Measurements from ENCODE around the gene COX6A1.

The COX6A1 gene

DNA sequence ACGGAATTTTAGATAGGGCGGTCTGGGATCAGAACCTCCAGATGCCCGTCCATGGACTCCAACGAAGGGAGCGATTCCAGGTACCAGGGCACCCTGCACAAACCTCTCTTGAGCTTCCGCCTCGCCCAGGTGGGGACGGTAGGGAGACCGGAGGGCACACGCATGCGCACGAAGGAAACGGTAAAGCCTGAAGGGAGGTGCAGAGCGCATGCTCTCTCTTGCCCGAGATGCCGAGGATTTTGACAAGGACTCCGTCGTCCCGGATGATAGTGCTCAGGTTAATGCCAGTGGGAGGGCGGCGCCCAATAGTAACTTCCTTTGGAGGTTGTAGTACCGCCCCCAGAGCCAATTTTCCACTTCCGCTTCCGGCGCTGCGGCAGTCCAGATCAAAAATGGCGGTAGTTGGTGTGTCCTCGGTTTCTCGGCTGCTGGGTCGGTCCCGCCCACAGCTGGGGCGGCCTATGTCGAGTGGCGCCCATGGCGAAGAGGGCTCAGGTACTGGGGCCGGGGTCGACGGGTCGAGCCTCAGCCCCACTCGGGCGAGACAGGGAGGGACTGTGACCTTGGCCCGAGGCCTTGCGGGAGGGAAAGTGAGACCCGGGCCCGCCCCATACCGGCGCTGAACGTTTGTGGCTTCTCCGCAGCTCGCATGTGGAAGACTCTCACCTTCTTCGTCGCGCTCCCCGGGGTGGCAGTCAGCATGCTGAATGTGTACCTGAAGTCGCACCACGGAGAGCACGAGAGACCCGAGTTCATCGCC, at the start of gene COX6A1:
TSS of gene COX6A1 (plus strand) at position 379 of the 760 bp plus-strand sequence. CDS start at position 393, 14 bp downstream.
- ChIA-PET POLR2A (interaction anchor here (0.7 to 1.4 kb wide), 3 partner anchors 13 to 237 kb away, joined by 3 to 4 read pairs (median 3); partner anchors contain the start of genes DYNLL1 and RPLP0), CTCF (interaction anchor here (0.7 to 4.2 kb wide), 6 partner anchors 9 to 111 kb away, joined by 3 to 22 read pairs (median 4); partner anchors contain the start of gene PLA2G1B)
- TF ChIP-seq, protein P1, sequence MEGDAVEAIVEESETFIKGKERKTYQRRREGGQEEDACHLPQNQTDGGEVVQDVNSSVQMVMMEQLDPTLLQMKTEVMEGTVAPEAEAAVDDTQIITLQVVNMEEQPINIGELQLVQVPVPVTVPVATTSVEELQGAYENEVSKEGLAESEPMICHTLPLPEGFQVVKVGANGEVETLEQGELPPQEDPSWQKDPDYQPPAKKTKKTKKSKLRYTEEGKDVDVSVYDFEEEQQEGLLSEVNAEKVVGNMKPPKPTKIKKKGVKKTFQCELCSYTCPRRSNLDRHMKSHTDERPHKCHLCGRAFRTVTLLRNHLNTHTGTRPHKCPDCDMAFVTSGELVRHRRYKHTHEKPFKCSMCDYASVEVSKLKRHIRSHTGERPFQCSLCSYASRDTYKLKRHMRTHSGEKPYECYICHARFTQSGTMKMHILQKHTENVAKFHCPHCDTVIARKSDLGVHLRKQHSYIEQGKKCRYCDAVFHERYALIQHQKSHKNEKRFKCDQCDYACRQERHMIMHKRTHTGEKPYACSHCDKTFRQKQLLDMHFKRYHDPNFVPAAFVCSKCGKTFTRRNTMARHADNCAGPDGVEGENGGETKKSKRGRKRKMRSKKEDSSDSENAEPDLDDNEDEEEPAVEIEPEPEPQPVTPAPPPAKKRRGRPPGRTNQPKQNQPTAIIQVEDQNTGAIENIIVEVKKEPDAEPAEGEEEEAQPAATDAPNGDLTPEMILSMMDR (IDR thresholded peaks at IDR 0.05; ENCODE audit: control extremely low read depth, extremely low read depth, low read depth, missing control alignments), result peak; percentile 2
- DNase-seq (ENCODE audit: extremely low spot score), result peak; percentile 98

DNA sequence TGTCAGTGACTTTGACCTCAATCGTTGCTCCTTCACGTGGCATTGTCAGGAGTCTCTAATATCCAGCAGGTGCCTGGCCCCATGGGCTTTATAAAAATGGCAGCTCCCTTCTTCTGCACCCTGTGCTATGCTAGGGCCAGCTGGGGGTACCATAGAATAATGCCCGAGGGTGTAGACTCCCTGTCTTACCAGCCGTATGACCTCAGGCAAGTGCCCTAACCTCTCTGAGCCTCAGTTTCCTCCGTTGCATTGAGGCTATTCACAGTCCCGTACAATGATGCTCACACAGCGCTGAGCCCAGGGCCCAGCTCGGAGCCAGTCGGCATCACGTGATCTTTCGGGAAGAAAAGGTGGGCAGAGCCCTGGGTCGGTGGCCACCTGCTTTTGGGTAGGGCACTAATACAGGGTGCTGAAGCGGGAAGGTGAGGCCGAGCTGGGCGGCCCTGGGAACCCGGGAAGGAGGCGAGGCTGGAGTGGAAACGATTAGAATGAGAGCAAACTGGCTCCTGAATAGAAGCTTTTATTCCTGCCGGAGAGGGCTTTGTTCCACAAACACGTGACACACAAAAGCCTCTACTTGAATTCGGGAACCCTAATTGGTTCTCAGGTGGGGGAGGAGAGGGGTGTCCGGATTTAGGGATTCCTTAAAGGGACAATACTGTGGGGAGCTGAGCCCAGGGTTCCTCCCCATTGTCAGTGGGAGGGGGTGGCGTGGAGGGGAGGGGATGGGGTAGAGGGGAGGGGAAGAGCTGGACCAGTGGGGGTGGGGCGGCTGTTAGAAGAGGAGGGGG, 49.0 kb upstream of the COX6A1 start:
- TF ChIP-seq, protein P1 (IDR thresholded peaks at IDR 0.05; ENCODE audit: control extremely low read depth, extremely low read depth, low read depth, missing control alignments), result no peak
- no peak for DNase-seq (ENCODE audit: extremely low spot score)
- CTCF ChIA-PET, result interaction anchor here (0.9 kb wide), 1 partner anchor 22 kb away, joined by 4 read pairs; no protein-coding TSS in a partner anchor
- POLR2A ChIA-PET, result no interaction called here

- DNase-seq (ENCODE audit: extremely low spot score), result no peak
- POLR2A ChIA-PET, result no interaction called here
- CTCF ChIA-PET, result no interaction called here
- TF ChIP-seq, protein P1 (IDR thresholded peaks at IDR 0.05; ENCODE audit: control extremely low read depth, extremely low read depth, low read depth, missing control alignments), result no peak
Observed at GRCh38 chr12:120390540-120391120, 47.3 kb upstream of the COX6A1 start.

DNA sequence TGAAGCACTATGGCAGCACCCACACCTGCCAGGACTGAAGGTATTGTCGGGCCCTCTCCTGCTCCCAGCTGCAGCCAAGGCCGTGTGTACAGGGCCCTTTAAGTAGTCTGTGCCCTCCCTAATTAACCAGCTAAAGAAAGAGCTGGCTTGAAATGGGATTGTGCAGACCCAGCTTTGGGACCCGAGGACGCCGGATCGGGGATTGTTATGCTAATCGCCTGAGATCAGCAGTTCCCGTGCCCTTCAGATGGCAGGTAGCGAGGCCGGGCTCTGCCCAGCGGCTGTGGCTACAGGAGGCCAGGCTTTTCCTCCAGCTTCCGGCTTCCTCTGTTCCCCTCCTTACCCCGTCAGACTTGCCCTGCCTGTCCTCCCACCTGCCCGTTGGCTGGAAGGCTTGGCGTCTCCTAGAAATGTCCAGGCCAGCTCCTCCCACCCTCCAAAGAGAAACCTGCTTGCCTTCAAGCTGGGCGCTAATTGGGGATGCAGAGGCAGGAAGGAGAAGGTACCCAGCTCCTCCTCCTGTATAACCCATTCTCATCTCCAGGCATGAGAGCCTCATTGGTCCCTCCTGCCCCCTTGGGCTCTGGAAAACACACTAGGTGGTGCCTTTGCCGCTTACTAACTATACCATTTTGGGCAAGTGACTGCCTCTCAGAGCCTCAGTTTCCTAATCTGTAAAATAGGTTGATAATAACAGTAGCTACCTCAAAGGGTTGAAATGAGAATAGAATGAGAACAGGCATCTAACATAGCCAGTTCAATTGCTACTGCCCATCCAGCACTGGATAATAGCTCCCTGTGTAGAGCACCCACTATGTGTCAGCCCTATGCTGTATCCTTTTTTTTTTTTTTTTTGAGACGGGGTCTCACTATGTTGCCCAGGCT, 43.2 kb upstream of the COX6A1 start:
- TF ChIP-seq, protein P1 (IDR thresholded peaks at IDR 0.05; ENCODE audit: control extremely low read depth, extremely low read depth, low read depth, missing control alignments), result no peak
- ChIA-PET CTCF (interaction anchor here (0.8 to 1.6 kb wide), 5 partner anchors 13 to 74 kb away, joined by 3 to 5 read pairs (median 3); no protein-coding TSS in a partner anchor), POLR2A (interaction anchor here (0.7 kb wide), 1 partner anchor 1019 kb away, joined by 5 read pairs; no protein-coding TSS in a partner anchor)

GRCh38 chr12:120397824-120398540, 39.9 kb upstream of the COX6A1 start:
- DNase-seq (ENCODE audit: extremely low spot score), result no peak
- TF ChIP-seq, protein P1 (IDR thresholded peaks at IDR 0.05; ENCODE audit: control extremely low read depth, extremely low read depth, low read depth, missing control alignments), result no peak
- CTCF ChIA-PET, result no interaction called here
- POLR2A ChIA-PET, result no interaction called here

More for the DNA sequence above, 43.2 kb upstream of the COX6A1 start:
- no peak for DNase-seq (ENCODE audit: extremely low spot score)

All from GM10248 (cell line).